Thyroid gland (tissue), 4 donors: Measurements from ENCODE around the gene MRGPRG. TPM values are rescaled to one million over a fixed set of nuclear protein-coding genes. Genes with fewer than 3 reads are reported as not detected.

Experiments
- DNase-seq, 2 donors: peaks; one replicate each; pipeline ENCODE4 v3.0.0-alpha.2; 2019
- H3K27ac ChIP-seq, 3 donors: fragments of 200-600 bp; sonication (generic); 1 replicate in 2 of 3; 2 replicates in 1 of 3; pipeline ENCODE4 v1.5.1; 2016 to 2019; ENCODE audit warnings: mild to moderate bottlenecking in 1 of 3, moderate library complexity in 1 of 3
- H3K27me3 ChIP-seq: fragments of 200-600 bp; sonication (generic); one replicate; pipeline ENCODE4 v1.5.1; 2019
- H3K36me3 ChIP-seq, 2 donors: fragments of 200-600 bp; sonication (generic); one replicate each; pipeline ENCODE4 v1.5.1; 2016 to 2019
- H3K4me1 ChIP-seq, 2 donors: fragments of 200-600 bp; sonication (generic); one replicate each; pipeline ENCODE4 v1.5.1; 2017 to 2019
- H3K4me3 ChIP-seq, 3 donors: fragments of 200-600 bp; sonication (generic); replicated peaks in 1 of 3; 1 replicate in 2 of 3; 2 replicates in 1 of 3; pipeline ENCODE4 v1.5.1; 2016; ENCODE audit warnings: mild to moderate bottlenecking in 1 of 3
- H3K9me3 ChIP-seq: fragments of 200-600 bp; sonication (generic); one replicate; pipeline ENCODE4 v1.5.1; 2017
- POLR2A ChIP-seq, 2 donors: fragments of 450-650 bp; IDR thresholded peaks; one replicate each; pipeline ENCODE4 v1.6.1; 2017; ENCODE audit warnings: antibody characterized with exemption in 2 of 2, mild to moderate bottlenecking in 2 of 2, moderate library complexity in 1 of 2
- WGBS, 2 donors: methylation state at CpG; one replicate each; pipeline ENCODE4 v1.1.5; 2017; 5-methylcytosine and 5-hydroxymethylcytosine counted together
- intact Hi-C: fragments of 100-400 bp; cut with DNase I; formaldehyde crosslinking; loops from one replicate; pipeline ENCODE4 v1.15.1; 2023
- total RNA-seq, 4 donors: library from RNA; depleted of rRNA; stranded (reverse); fragments of >200 nt; gene quantifications; one replicate each; pipeline ENCODE4 v1.2.3, GENCODE V29; 2016
- TF ChIP-seq, protein P1 (sequence below), 6 experiments: fragments of 200-600 bp in 3 of 6; fragments of 450-650 bp in 3 of 6; sonication (generic) in 3 of 6; IDR thresholded peaks; one replicate each; pipeline ENCODE4 v1.5.1; 2016 to 2019; ENCODE audit warnings: antibody characterized with exemption in 6 of 6, mild to moderate bottlenecking in 2 of 6, inconsistent platforms in 1 of 6, moderate library complexity in 1 of 6

Gene MRGPRG
- total RNA-seq, 4 donors from 2014 or later = not detected

DNA sequence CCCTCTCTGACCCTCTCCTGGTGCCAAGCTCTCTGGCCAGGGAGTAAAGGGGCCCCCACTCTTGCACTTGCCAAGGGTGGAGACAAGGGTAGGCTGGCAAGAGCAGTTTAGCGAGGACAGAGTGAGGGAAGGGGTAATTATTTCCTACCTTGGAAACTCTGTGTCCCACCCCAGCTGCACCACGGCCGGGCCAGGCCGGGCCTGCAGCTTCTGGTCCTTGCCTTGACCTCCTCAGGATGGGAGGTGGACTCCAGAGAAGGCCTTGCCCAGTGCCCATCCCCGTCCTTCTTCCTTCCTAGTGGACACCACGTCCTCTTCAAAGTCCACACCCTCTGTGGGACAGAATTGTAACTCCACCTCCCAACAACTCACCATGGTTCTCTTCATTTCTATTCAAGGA is 35.1 kb downstream of the MRGPRG start:
- no peaks in the 10 kb centered on the region for H3K4me1 ChIP-seq
- no peaks in the 10 kb centered on the region for H3K27me3 ChIP-seq
- no peak for DNase-seq
- TF ChIP-seq, protein P1, sequence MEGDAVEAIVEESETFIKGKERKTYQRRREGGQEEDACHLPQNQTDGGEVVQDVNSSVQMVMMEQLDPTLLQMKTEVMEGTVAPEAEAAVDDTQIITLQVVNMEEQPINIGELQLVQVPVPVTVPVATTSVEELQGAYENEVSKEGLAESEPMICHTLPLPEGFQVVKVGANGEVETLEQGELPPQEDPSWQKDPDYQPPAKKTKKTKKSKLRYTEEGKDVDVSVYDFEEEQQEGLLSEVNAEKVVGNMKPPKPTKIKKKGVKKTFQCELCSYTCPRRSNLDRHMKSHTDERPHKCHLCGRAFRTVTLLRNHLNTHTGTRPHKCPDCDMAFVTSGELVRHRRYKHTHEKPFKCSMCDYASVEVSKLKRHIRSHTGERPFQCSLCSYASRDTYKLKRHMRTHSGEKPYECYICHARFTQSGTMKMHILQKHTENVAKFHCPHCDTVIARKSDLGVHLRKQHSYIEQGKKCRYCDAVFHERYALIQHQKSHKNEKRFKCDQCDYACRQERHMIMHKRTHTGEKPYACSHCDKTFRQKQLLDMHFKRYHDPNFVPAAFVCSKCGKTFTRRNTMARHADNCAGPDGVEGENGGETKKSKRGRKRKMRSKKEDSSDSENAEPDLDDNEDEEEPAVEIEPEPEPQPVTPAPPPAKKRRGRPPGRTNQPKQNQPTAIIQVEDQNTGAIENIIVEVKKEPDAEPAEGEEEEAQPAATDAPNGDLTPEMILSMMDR (IDR thresholded peaks at IDR 0.05) = no peak
- H3K4me3 ChIP-seq = no peak overlapping the region
- no peaks in the 10 kb centered on the region for H3K9me3 ChIP-seq
- WGBS, 2 donors = 82 to 85% methylated on average over 6 of the region's 6 CpGs
- H3K27ac ChIP-seq = no peak overlapping the region
- no peaks in the 10 kb centered on the region for H3K36me3 ChIP-seq
- intact Hi-C loops = no loop called here

DNA sequence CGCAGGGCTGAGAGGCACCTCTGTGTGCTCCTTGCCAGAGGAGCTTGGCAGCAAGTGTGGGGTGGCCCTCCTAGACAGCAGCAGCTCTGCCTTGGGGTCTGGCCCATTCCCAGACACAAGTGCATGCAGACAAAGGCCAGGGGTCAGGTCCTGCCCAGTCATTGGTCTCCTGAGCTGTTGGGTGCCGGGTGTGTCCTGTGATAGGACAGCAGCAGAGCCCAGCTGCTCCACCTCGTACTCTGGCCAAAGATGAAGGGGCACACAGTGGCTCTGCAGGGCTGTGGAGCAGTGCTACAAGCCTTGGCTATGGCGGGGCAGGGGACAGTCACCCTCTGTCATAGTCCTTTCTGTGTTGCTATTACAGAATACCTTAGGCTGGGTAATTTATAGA is 36.2 kb downstream of the MRGPRG start:
- intact Hi-C loops = no loop called here
- TF ChIP-seq POLR2A (IDR thresholded peaks at IDR 0.05) = no peak
- TF ChIP-seq, protein P1 (IDR thresholded peaks at IDR 0.05) = no peak
- Histone ChIP-seq H3K4me3 (no peak overlapping the region), H3K4me1 (no peaks in the 10 kb centered on the region), H3K27me3 (no peaks in the 10 kb centered on the region), H3K27ac (no peak overlapping the region), H3K36me3 (no peaks in the 10 kb centered on the region), H3K9me3 (no peaks in the 10 kb centered on the region)
- 96 to 100% methylated on average over 1 to 3 of the region's 4 CpGs for WGBS, 2 donors
- no peak for DNase-seq

DNA sequence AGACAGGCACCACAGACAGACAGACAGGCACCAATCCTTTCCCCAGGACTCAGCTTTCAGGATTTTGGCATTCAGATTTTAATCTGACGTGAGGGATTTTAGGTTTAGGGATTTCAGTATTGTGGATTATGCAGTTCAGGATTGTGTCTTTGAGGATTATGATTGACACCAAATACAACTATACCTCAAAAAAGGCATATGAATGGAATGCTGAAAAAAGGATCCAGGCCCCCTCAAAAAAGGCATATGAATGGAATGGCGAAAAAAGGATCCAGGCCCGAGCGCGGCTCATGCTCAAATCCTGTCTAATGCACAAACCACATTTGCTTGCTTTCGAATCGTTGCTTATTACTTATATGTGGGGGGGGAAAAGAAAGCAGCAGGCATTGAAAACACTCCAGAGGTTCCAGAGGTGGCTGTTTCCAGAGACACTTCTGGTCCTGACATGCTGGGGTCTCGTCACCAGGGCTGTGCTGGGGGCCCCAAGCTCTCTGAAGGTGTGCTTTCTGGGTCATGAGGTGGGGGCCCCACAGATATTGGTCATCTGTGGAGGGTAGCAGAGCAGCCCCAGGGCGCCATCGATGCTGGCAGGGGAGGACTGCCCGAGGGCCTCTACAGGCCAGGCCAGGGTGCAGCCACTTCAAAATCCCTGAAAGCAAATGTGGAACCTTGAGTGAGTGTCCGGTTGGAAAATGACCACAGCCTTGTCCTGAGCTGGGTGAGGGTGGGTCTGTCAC is 36.7 kb downstream of the MRGPRG start:
- Histone ChIP-seq H3K27ac (no peak overlapping the region), H3K36me3 (no peaks in the 10 kb centered on the region), H3K4me3 (no peak overlapping the region), H3K4me1 (no peaks in the 10 kb centered on the region), H3K27me3 (no peaks in the 10 kb centered on the region), H3K9me3 (no peaks in the 10 kb centered on the region)
- DNase-seq = no peak
- 82 to 94% methylated on average over 11 to 12 of the region's 12 CpGs for WGBS, 2 donors
- intact Hi-C loops = no loop called here
- TF ChIP-seq, protein P1 (IDR thresholded peaks at IDR 0.05) = no peak
- no peak for TF ChIP-seq POLR2A (IDR thresholded peaks at IDR 0.05)

DNA sequence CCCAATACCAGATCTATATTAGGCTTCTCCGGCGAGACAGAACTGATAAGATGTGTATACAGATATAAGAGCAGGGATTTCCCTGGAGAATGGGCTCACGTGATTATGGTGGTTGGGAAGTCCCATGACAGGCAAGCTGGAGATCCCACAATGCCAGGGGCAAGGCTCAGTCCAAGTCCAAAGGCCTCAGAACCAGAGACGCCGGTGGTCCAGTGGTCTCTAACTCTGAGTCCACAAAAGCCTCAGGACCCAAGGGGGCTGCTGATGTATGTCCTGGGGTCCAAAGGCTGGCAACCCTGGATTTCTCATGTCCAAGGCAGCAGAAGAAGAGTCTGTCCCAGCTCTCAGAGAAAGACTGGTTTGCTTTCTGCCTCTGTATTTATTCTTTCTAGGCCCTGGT is 37.7 kb downstream of the MRGPRG start:
- H3K4me1 ChIP-seq = no peaks in the 10 kb centered on the region
- no peaks in the 10 kb centered on the region for H3K36me3 ChIP-seq
- intact Hi-C loops = no loop called here
- WGBS, 2 donors = 86 to 89% methylated on average over 5 of the region's 5 CpGs
- DNase-seq = no peak
- H3K4me3 ChIP-seq = no peak overlapping the region
- H3K27me3 ChIP-seq = no peaks in the 10 kb centered on the region
- H3K27ac ChIP-seq = no peak overlapping the region
- no peaks in the 10 kb centered on the region for H3K9me3 ChIP-seq
- no peak for TF ChIP-seq POLR2A (IDR thresholded peaks at IDR 0.05)
- TF ChIP-seq, protein P1 (IDR thresholded peaks at IDR 0.05) = no peak

DNA sequence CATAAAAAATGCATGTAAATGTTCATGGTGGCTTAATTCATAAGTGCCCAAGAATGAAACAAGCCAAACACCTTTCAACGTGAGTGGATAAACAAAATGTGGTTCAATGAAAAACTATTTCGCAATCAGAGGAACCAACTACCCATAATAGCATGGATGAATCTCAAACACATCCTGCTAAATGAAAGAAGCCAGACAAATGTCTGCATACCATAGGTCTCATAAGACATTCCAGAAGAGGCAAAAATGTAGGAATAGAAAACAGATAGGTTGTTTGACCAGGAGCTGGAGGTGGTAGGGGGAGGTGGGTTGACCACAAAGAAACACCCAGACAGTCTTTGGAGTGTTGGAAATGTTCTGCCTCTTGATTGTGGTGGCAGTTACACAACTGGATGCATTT is 40.3 kb downstream of the MRGPRG start:
- intact Hi-C loops = no loop called here
- WGBS, 2 donors = 60 to 61% methylated on average over 2 of the region's 2 CpGs
- no peaks in the 10 kb centered on the region for H3K4me1 ChIP-seq
- no peak for DNase-seq
- no peaks in the 10 kb centered on the region for H3K27me3 ChIP-seq
- H3K27ac ChIP-seq = no peak overlapping the region
- TF ChIP-seq POLR2A (IDR thresholded peaks at IDR 0.05) = no peak
- TF ChIP-seq, protein P1 (IDR thresholded peaks at IDR 0.05) = no peak
- no peaks in the 10 kb centered on the region for H3K9me3 ChIP-seq
- H3K4me3 ChIP-seq = no peak overlapping the region
- H3K36me3 ChIP-seq = no peaks in the 10 kb centered on the region
